ENCODE data around the gene KCTD11.

The KCTD11 gene

GRCh38 chr17:7355053-7355452 lies 3.1 kb downstream of the KCTD11 start, which contains the start of gene TMEM95:
TMEM95 (plus strand) TSS chr17:7355156; CDS start chr17:7355205, 49 bp downstream.
- CTCF ChIA-PET: interaction anchor here (1.0 to 5.4 kb wide), 26 partner anchors 7 to 235 kb away, joined by 3 to 67 read pairs (median 6); partner anchors contain the start of genes ACAP1, FGF11, SENP3 and SOX15

GRCh38 chr17:7355573-7355972 lies 3.6 kb downstream of the KCTD11 start:
- CTCF ChIA-PET: interaction anchor here (0.7 to 5.4 kb wide), 31 partner anchors 9 to 234 kb away, joined by 3 to 67 read pairs (median 5); partner anchors contain the start of genes ACAP1, FGF11, NLGN2 and SENP3
- POLR2A ChIA-PET: interaction anchor here (0.8 to 1.1 kb wide), 4 partner anchors 25 to 205 kb away, joined by 3 to 4 read pairs (median 3); no protein-coding TSS in a partner anchor
- H3K4me3 ChIP-seq (ENCODE audit: low read depth, low read length): no peak overlapping the region
- no peak for TF ChIP-seq CTCF (IDR thresholded peaks at IDR 0.05; ENCODE audit: insufficient read depth, low read length, missing control alignments)
- no peak for DNase-seq (ENCODE audit: low read depth, low spot score)

More at GRCh38 chr17:7355053-7355452, 3.1 kb downstream of the KCTD11 start, which contains the start of gene TMEM95:
- DNase-seq (ENCODE audit: low read depth, low spot score): no peak
- POLR2A ChIA-PET: interaction anchor here (1.1 to 2.7 kb wide), 2 partner anchors 25 to 129 kb away, joined by 3 to 10 read pairs; partner anchors contain the start of gene POLR2A
- H3K4me3 ChIP-seq (ENCODE audit: low read depth, low read length): peak within 1 kb of the TSS; percentile 9; the same call in 1 of the 2 replicates
- no peak for TF ChIP-seq CTCF (IDR thresholded peaks at IDR 0.05; ENCODE audit: insufficient read depth, low read length, missing control alignments)

- no peak overlapping the region for H3K4me3 ChIP-seq (ENCODE audit: low read depth, low read length)
- no peak for DNase-seq (ENCODE audit: low read depth, low spot score)
- CTCF ChIA-PET: interaction anchor here (0.7 to 5.4 kb wide), 35 partner anchors 9 to 234 kb away, joined by 3 to 67 read pairs (median 5); partner anchors contain the start of genes ACAP1, FGF11, NLGN2 and SENP3
- POLR2A ChIA-PET: interaction anchor here (0.8 to 1.0 kb wide), 3 partner anchors 27 to 205 kb away, joined by 3 to 4 read pairs (median 3); no protein-coding TSS in a partner anchor
- peak; percentile 94 for TF ChIP-seq CTCF (IDR thresholded peaks at IDR 0.05; ENCODE audit: insufficient read depth, low read length, missing control alignments)
Measured at GRCh38 chr17:7356072-7356549, 4.1 kb downstream of the KCTD11 start.

- POLR2A ChIA-PET: no interaction called here
- CTCF ChIA-PET: interaction anchor here (0.6 to 5.4 kb wide), 25 partner anchors 9 to 245 kb away, joined by 3 to 67 read pairs (median 6); partner anchors contain the start of genes FGF11, NLGN2, SENP3 and SOX15
- DNase-seq (ENCODE audit: low read depth, low spot score): no peak
- no peak for TF ChIP-seq CTCF (IDR thresholded peaks at IDR 0.05; ENCODE audit: insufficient read depth, low read length, missing control alignments)
- no peak overlapping the region for H3K4me3 ChIP-seq (ENCODE audit: low read depth, low read length)
Measured at GRCh38 chr17:7356756-7357155, 4.8 kb downstream of the KCTD11 start.

- POLR2A ChIA-PET: no interaction called here
- TF ChIP-seq CTCF (IDR thresholded peaks at IDR 0.05; ENCODE audit: insufficient read depth, low read length, missing control alignments): no peak
- DNase-seq (ENCODE audit: low read depth, low spot score): no peak
- H3K4me3 ChIP-seq (ENCODE audit: low read depth, low read length): no peak overlapping the region
- CTCF ChIA-PET: interaction anchor here (1.0 to 5.4 kb wide), 7 partner anchors 12 to 204 kb away, joined by 3 to 67 read pairs (median 8); partner anchors contain the start of gene SENP3
Measured at GRCh38 chr17:7357381-7357780, 5.4 kb downstream of the KCTD11 start.

GRCh38 chr17:7361906-7362305 lies 9.9 kb downstream of the KCTD11 start:
- TF ChIP-seq CTCF (IDR thresholded peaks at IDR 0.05; ENCODE audit: insufficient read depth, low read length, missing control alignments): no peak
- ChIA-PET POLR2A (interaction anchor here (1.0 kb wide), 1 partner anchor 325 kb away, joined by 4 read pairs; the partner anchor contains the start of gene TP53), CTCF (interaction anchor here (1.4 to 3.0 kb wide), 3 partner anchors 8 to 199 kb away, joined by 3 to 17 read pairs (median 5); partner anchors contain the start of genes KCTD11 and TMEM95)

More at GRCh38 chr17:7361906-7362305, 9.9 kb downstream of the KCTD11 start:
- no peak for DNase-seq (ENCODE audit: low read depth, low spot score)
- H3K4me3 ChIP-seq (ENCODE audit: low read depth, low read length): no peak overlapping the region
